Left colon (tissue), 2 donors: Measurements from ENCODE around the gene TIMM22. TPM values are rescaled to one million over a fixed set of nuclear protein-coding genes. Genes with fewer than 3 reads are reported as not detected.
A peak's percentile ranks its signal among the peaks of the same experiment; 100 is the strongest.
"Not testable (repeated sequence)": the region's sequence is repeated elsewhere in the genome, so short reads cannot be mapped to it uniquely, and the experiment has no call there.

Source experiments
- ATAC-seq: fragments of 200-7000 bp; cut with Tn5 transposase; one replicate; pipeline ENCODE4 v1.9.1; 2020; ENCODE audit warnings: mild to moderate bottlenecking, moderate library complexity
- DNase-seq, 2 donors: peaks; one replicate each; pipeline ENCODE4 v3.0.0-alpha.2; 2020
- intact Hi-C, 2 donors: fragments of 100-400 bp; cut with DNase I in 1 of 2; cut with micrococcal nuclease in 1 of 2; formaldehyde crosslinking; loops; one replicate each; pipeline versions ENCODE4 v1.11.2 to v1.14.0; 2022; cut with DNase I, micrococcal nuclease
- total RNA-seq, 2 donors: library from RNA; stranded (reverse); fragmentation: NEBNext Ultra II Directional; extraction: Animal tissue kit (Norgen Biotek cat#: 25700); gene quantifications; one replicate each; pipeline ENCODE4 v1.2.1, GENCODE V29; 2021
- donor health status: DM: no; HTN: no; CAD: no.
- donor health status: DM: yes; HTN: yes; CAD: no.

Gene TIMM22
- total RNA-seq, 2 donors from 2014 or later, result 8.2 to 9.0 TPM

- peak; percentile 18 for ATAC-seq
- intact Hi-C loops, result no loop called here
- DNase-seq, result peak; percentile 38 to 43
Observed at GRCh38 chr17:1031711-1032110, 34.8 kb downstream of the TIMM22 start.

GRCh38 chr17:1032391-1032790 lies 35.5 kb downstream of the TIMM22 start:
- intact Hi-C loops, result no loop called here
- DNase-seq (no peak), ATAC-seq (no peak)

GRCh38 chr17:1033503-1033902 lies 36.6 kb downstream of the TIMM22 start:
- intact Hi-C loops, result no loop called here
- DNase-seq, result no peak
- ATAC-seq, result no peak

- DNase-seq, result no peak
- intact Hi-C loops, result no loop called here
Observed at GRCh38 chr17:1034652-1035210, 37.8 kb downstream of the TIMM22 start.

GRCh38 chr17:1035546-1036170 lies 38.7 kb downstream of the TIMM22 start:
- ATAC-seq (no peak), DNase-seq (no peak)

More at GRCh38 chr17:1034652-1035210, 37.8 kb downstream of the TIMM22 start:
- no peak for ATAC-seq

GRCh38 chr17:1036171-1036844 lies 39.4 kb downstream of the TIMM22 start:
- intact Hi-C loops, result no loop called here
- no peak for ATAC-seq
- no peak for DNase-seq

More at GRCh38 chr17:1035546-1036170, 38.7 kb downstream of the TIMM22 start:
- intact Hi-C loops, result no loop called here

- no peak for DNase-seq
- ATAC-seq, result no peak
- intact Hi-C loops, result no loop called here
Observed at GRCh38 chr17:1036845-1037237, 39.9 kb downstream of the TIMM22 start.

- DNase-seq, result no peak
- intact Hi-C loops, result no loop called here
- no peak for ATAC-seq
Observed at GRCh38 chr17:1037238-1037879, 40.4 kb downstream of the TIMM22 start.

GRCh38 chr17:1038459-1039122 lies 41.7 kb downstream of the TIMM22 start:
- DNase-seq, result no peak
- intact Hi-C loops, result no loop called here
- ATAC-seq, result no peak

- DNase-seq (no peak), ATAC-seq (no peak)
- intact Hi-C loops, result no loop called here
Observed at GRCh38 chr17:1039123-1039507, 42.2 kb downstream of the TIMM22 start.

GRCh38 chr17:1039511-1040215 lies 42.7 kb downstream of the TIMM22 start:
- DNase-seq (peak; percentile 43 to 70), ATAC-seq (peak; percentile 38)
- intact Hi-C loops, result no loop called here

GRCh38 chr17:1040216-1040600 lies 43.3 kb downstream of the TIMM22 start:
- DNase-seq (no peak), ATAC-seq (peak; percentile 4)
- intact Hi-C loops, result no loop called here

- intact Hi-C loops, result no loop called here
- ATAC-seq (no peak), DNase-seq (no peak)
Observed at GRCh38 chr17:1041746-1042145, 44.8 kb downstream of the TIMM22 start.

- intact Hi-C loops, result no loop called here
- ATAC-seq (no peak), DNase-seq (no peak)
Observed at GRCh38 chr17:1042486-1042885, 45.6 kb downstream of the TIMM22 start.

GRCh38 chr17:1043601-1044251 lies 46.8 kb downstream of the TIMM22 start:
- ATAC-seq (peak; percentile 2), DNase-seq (no peak)
- intact Hi-C loops, result no loop called here

- ATAC-seq, DNase-seq, intact Hi-C loops: not testable (repeated sequence)
Observed at GRCh38 chr17:1044387-1045009, 47.6 kb downstream of the TIMM22 start.

GRCh38 chr17:1045456-1045855 lies 48.5 kb downstream of the TIMM22 start:
- intact Hi-C loops, result no loop called here
- DNase-seq (no peak), ATAC-seq (no peak)
